ENCODE measurements around the gene PRX.
A peak's percentile ranks its signal among the peaks of the same experiment; 100 is the strongest.

Gene PRX

DNA sequence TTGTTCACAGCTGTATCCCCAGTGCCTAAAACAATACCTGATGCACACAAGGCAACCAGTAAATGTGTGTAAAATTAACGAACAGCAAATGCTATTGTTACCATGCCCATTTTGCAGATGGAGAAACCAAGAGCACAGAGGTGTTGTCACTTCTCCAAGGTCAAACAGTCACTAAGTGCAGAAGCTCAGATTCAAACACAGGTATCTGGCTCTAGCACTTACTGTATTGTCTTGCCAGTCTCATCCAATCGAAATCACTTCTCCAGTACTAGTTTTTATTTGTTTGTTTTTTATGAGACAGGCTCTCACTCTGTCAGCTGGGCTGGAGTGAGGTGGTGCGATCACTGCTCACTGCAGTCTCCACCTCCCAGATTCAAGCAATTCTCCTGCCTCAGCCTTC, 51.0 kb downstream of the PRX start:
- no peak for TF ChIP-seq ZNF274 (IDR thresholded peaks at IDR 0.05; ENCODE audit: low read depth, low read length)
- no peak overlapping the region for H3K4me3 ChIP-seq (ENCODE audit: low read length)

DNA sequence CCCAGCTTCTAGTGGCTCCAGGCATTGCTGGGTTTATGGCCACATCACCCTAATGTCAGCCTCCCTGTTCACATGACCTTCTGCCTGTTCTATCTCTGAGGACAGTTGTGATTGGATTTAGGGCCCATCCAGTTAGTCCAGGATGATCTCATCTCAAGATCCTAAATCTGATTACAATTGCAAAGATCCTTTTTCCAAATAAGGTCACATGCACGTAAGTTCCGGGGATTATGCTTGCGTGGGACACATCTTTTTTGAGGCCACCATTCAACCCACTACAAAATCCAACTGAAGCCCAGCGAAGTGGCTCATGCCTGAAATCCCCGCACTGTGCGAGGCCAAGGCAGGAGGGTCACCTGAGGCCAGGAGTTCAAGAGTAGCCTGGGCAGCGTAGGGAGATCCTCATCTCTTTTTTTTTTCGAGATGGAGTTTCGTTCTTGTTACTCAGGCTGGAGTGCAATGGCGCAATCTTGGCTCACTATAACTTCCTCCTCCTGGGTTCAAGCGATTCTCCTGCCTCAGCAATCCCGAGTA, 52.4 kb downstream of the PRX start:
- no peak overlapping the region for H3K4me3 ChIP-seq (ENCODE audit: low read length)

DNA sequence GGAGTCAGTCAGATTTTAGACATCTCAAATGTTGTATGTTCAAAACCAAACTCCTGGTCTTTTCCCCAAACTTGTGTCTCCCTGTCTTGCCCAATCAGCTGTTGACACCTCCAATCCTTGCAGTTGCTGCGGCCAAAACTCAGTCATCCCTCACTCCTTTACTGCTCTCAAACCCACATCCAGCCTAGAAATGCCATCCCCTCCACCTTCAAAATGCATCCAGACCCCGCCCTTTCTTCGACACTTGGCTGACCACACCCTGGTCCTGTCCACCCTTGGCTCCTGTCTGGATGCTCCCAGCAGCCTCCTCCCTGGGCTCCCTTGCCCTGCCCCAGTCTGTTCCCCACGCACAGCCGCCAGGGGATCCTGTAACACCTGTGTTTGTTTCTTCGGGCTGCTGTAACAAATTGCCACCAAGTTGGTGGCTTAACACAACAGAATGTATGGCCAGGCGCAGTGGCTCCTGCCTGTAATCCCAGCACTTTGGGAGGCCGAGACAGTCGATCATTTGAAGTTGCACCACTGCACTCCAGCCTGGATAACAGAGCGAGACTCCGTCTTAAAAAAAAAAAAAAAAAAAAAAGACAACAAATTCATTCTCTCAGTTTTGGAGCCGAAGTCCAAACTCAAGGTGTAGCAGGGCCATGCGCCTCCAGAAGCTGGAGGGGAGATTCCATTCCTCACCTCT, 53.0 kb downstream of the PRX start:
- TF ChIP-seq ZNF274 (IDR thresholded peaks at IDR 0.05; ENCODE audit: low read depth, low read length): no peak

More for the DNA sequence above, 52.4 kb downstream of the PRX start:
- no peak for TF ChIP-seq ZNF274 (IDR thresholded peaks at IDR 0.05; ENCODE audit: low read depth, low read length)

DNA sequence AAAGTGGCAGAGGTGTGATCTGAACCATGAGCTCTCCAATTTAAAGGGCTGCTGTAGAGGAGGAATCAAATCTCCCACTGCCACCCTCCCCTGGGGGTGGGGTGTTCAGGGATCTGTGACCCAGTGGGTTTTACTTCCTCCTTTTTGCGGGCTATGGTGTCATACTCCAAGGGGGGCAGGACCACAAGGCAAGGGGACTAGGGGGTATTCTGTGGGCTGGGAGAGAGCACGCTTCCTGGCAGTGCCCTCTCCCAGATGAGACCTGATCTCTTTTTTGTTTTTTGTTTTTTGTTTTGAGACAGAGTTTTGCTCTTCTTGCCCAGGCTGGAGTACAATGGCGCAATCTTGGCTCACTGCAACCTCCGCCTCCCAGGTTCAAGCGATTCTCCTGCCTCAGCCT, 54.4 kb downstream of the PRX start:
- no peak for TF ChIP-seq ZNF274 (IDR thresholded peaks at IDR 0.05; ENCODE audit: low read depth, low read length)
- H3K4me3 ChIP-seq (ENCODE audit: low read length): no peak overlapping the region

More for the DNA sequence above, 53.0 kb downstream of the PRX start:
- no peak overlapping the region for H3K4me3 ChIP-seq (ENCODE audit: low read length)

DNA sequence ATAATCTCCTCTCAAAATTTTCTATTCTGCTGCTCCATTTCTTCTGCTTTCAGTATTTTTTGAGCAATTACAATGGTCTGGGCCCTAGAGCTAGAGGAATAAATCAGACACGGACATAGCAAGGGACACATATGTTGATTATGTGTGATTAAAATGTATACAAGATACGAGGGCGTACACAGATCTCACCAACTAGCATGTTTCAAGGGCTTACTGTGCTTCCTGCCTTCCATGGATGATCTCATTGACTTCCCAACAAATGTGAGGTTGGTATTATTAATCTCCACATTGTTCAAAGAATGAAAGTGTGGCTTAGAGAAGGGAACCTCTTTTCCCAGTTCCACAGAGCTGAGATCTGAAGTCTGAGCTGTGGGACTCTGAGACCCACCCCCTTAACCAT, 55.5 kb downstream of the PRX start:
- TF ChIP-seq ZNF274 (IDR thresholded peaks at IDR 0.05; ENCODE audit: low read depth, low read length): no peak
- H3K4me3 ChIP-seq (ENCODE audit: low read length): no peak overlapping the region

DNA sequence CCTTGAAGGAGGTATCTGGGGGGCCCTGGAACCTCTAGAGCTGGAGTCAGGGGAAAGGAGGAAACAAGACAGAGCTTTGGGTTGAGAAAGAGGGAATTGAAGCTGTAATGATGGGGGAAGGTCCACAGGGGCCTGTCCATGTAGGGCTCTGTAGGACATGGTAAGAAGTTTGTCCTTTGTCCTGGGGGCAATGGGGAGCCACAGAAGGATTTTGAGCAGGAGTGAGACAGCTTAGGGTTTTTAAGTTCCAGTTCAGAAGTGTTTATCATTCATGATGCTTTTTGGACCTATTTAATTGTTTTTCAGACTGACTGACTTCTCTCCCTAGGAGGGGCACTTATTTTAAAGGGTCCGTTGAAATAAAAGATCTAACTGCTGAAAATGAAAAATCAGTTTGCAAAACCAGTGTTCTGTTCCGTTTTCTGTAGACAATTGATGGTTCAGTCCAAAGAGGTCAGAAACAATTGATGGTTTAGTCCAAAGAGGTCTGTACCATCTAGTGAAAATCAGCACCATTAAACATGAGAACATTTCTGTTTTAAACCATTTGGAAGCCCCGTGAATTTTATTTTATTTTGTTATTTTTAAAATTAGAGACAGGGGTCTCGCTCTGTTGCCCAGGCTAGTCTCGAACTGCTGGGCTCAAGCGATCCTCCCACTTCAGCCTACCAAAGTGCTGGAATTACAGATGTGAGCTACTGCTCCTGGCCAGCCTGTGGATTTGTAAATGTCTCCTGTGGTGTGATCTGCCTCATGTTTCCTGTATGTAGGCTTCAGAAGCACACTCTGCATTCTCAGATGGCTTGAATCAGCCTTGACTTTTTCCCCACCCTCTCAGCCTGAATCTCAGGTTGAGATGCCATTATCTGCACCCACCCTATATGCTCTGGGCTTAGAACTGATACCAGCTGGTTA, 56.2 kb downstream of the PRX start:
- no peak overlapping the region for H3K4me3 ChIP-seq (ENCODE audit: low read length)
- no peak for TF ChIP-seq ZNF274 (IDR thresholded peaks at IDR 0.05; ENCODE audit: low read depth, low read length)

DNA sequence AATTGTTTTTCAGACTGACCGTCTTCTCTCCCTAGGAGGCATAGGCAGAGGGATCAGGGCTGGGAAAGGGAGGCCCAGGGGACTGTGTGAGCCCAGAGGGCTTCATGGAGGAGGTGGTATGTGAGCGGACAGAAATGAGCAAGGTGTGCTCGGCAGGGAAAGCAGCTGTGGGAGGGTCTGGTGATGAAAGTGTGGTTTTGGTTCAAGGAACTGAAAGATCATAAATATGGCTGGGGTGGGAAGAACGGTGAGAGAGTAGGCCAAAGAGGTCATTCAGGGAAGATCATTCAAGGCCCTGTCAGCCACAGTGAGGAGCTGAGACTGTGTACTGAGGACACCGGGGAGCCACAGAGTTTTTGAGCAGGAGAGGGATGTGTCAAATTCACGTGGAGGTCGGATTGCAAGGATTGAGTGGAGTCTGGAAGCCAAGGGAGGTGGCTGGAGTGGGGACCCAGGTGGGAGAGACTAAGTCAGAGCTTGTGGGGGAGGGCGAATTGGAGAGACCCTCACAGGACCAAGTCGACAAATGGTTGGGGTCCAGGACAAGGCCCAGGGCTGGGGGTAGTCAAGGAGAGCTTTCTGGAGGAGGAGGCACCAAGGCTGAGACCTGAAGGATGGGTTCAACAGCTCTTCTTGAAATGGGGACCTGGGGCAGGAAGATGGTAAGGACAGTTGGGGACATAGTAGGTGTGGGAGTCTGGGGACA, 57.0 kb downstream of the PRX start:
- no peak for TF ChIP-seq ZNF274 (IDR thresholded peaks at IDR 0.05; ENCODE audit: low read depth, low read length)

DNA sequence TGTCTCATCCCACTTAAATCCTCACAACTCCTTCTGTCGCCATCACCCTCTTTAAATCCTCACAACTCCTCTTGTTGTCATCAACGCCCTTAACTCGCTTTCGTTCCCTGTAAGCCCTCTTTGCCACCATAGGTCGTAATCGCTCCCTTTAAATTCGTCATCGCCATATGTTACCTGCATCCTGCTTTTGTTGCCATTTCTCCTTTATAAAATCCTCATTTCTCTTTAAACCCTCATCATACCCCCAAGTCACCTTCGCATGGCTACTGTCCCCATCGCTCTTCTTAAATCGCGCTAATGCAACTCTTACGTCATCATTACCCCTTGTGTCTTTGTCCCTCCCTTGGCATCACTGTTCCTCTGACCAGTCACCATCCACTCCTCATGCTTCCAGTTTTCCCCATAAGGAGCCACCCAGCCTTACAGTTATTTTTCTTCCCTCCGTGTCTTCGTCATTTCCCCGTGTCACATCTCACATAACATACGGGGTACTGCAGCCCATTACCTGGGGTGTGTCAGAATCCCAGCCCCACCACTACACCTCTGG, 64.1 kb downstream of the PRX start:
- no peak for TF ChIP-seq ZNF274 (IDR thresholded peaks at IDR 0.05; ENCODE audit: low read depth, low read length)

More for the DNA sequence above, 57.0 kb downstream of the PRX start:
- H3K4me3 ChIP-seq (ENCODE audit: low read length): no peak overlapping the region

DNA sequence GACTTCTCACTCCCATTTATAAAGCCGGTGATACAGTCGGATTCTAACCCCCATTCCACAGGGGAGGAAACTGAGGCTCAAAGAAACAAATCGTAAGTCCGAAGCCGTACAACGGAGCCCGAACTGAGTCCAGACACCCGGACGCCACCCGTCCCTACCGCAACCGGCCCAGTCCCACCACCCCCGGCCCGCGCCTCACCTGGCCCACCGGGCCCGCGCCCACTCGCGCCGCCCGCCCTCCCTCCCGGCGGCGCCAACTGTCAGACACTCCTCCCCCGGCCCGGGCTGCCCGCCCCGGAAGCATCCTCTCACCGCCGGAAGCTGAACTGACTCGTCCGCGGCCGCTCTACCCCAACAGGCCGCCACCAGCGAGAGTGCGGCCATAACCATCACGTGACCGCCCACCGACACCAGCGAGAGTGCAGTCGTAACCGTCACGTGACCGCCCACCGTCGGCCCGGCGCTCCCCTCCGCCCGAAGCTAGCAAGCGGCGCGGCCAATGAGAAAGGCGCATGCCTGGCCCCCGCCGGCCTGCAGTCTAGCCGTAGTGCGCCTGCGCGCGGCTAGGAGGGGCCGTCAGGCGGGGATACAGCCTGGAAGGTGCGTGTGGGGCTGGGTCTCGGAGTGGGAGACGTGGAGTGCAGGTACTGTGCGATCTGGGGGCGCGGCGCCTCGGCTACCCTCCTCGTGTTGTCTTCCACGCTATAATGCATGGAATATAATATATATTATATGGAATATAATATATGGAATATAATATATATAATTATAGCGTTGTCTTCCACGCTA, 64.9 kb downstream of the PRX start, which contains the start of the genes C19orf47 and PLD3:
Gene C19orf47 (minus strand): TSS at position 273 of the 789 bp plus-strand sequence. CDS start 6,540 bp downstream, outside the sequence.
Gene PLD3 (plus strand): TSS at position 571 of the 789 bp plus-strand sequence. CDS start 17,789 bp downstream, outside the sequence.
- no peak for TF ChIP-seq ZNF274 (IDR thresholded peaks at IDR 0.05; ENCODE audit: low read depth, low read length)
- H3K4me3 ChIP-seq (ENCODE audit: low read length): peak within 1 kb of the TSS; percentile 99

More for the DNA sequence above, 64.1 kb downstream of the PRX start:
- peak overlapping the region; percentile 97 for H3K4me3 ChIP-seq (ENCODE audit: low read length)

DNA sequence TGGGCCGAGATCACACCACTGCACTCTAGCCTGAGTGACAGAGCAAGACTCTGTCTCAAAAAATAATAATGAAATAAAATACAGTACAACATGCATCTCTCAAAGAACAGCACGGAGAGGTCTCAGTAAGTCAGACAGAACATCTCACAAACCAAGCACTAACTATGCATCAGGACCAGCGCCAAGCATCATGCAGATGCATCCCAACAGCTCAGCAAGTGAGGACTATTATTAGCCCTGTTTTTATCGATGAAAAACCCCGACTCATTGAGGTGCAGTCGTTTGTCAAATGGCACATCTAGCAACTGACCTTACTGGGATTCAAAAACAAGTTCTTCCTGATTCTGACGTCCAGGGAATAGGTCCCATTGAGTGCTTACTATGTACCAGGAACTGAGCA, 68.8 kb downstream of the PRX start:
- no peak overlapping the region for H3K4me3 ChIP-seq (ENCODE audit: low read length)
- no peak for TF ChIP-seq ZNF274 (IDR thresholded peaks at IDR 0.05; ENCODE audit: low read depth, low read length)
